GM21529 (cell line): ENCODE measurements around the gene DDT.
"Not testable (repeated sequence)": the region's sequence is repeated elsewhere in the genome, so short reads cannot be mapped to it uniquely, and the experiment has no call there.

Experiments
- ATAC-seq: cut with Tn5 transposase; IDR thresholded peaks from one replicate; pipeline ENCODE4 v1.9.1; 2021; ENCODE audit not compliant: unreplicated experiment

DDT gene

GRCh38 chr22:23953485-23953884 lies 20.8 kb downstream of the DDT start:
- not testable (repeated sequence) for ATAC-seq

GRCh38 chr22:23952794-23953405 lies 21.3 kb downstream of the DDT start:
- not testable (repeated sequence) for ATAC-seq

- not testable (repeated sequence) for ATAC-seq
Measured at GRCh38 chr22:23951383-23951782, 22.9 kb downstream of the DDT start.

GRCh38 chr22:23949764-23950163 lies 24.5 kb downstream of the DDT start:
- not testable (repeated sequence) for ATAC-seq

GRCh38 chr22:23947391-23947790 lies 26.9 kb downstream of the DDT start:
- ATAC-seq = not testable (repeated sequence)

GRCh38 chr22:23940166-23940565 lies 34.1 kb downstream of the DDT start:
- ATAC-seq = not testable (repeated sequence)

- no peak for ATAC-seq
Measured at GRCh38 chr22:23939017-23939357, 35.3 kb downstream of the DDT start.

GRCh38 chr22:23938328-23939016 lies 35.8 kb downstream of the DDT start:
- ATAC-seq = no peak

GRCh38 chr22:23926561-23926960 lies 47.7 kb downstream of the DDT start:
- no peak for ATAC-seq

- no peak for ATAC-seq
Measured at GRCh38 chr22:23925020-23925606, 49.1 kb downstream of the DDT start.

GRCh38 chr22:23922921-23923320 lies 51.3 kb downstream of the DDT start:
- ATAC-seq = no peak

- ATAC-seq = not testable (repeated sequence)
Measured at GRCh38 chr22:23921586-23922201, 52.5 kb downstream of the DDT start.
